Panc1 (cell line): ENCODE results near the gene FAM149B1. TPM values are rescaled to one million over a fixed set of nuclear protein-coding genes. Genes with fewer than 3 reads are reported as not detected.

Experiments
- ATAC-seq: fragments of 200-7000 bp; cut with Tn5 transposase; 2 replicates; pipeline ENCODE4 v1.9.1; 2020; ENCODE audit warnings: mild to moderate bottlenecking, moderate library complexity
- BruUV-seq: library from RNA; stranded (reverse); fragments of 400-500 nt; replicated peaks from 2 replicates; lab custom pipeline; 2021; lab: Mats Ljungman, UMichigan
- CTCF ChIA-PET: fragments of 300-600 bp; sonication (Branson Sonifier 250); formaldehyde crosslinking; loops from one replicate; lab custom pipeline; 2022; ENCODE audit warnings: antibody characterized with exemption; lab: Charles Lee
- POLR2A ChIA-PET: fragments of 300-600 bp; sonication (Branson Sonifier 250); formaldehyde crosslinking; loops from one replicate; lab custom pipeline; 2022; ENCODE audit warnings: antibody characterized with exemption; lab: Charles Lee
- DNase-seq: peaks from one replicate; pipeline ENCODE4 v3.0.0-alpha.2; 2010; ENCODE audit warnings: low read depth, low spot score
- H3K27ac ChIP-seq: 2 replicates; pipeline ENCODE4 v1.5.1; 2011; ENCODE audit warnings: mild to moderate bottlenecking, low read length, inconsistent platforms
- H3K27me3 ChIP-seq: fragments of 200-500 bp; sonication (Bioruptor generic); 2 replicates; pipeline ENCODE4 v1.6.0; 2014; ENCODE audit warnings: low read length, inconsistent platforms; ENCODE audit not compliant: control insufficient read depth, insufficient read depth
- H3K36me3 ChIP-seq: fragments of 200-500 bp; sonication (Bioruptor generic); 2 replicates; pipeline ENCODE4 v1.5.1; 2014; ENCODE audit warnings: inconsistent platforms, mild to moderate bottlenecking, low read length, moderate library complexity; ENCODE audit not compliant: control insufficient read depth, insufficient read depth
- H3K4me1 ChIP-seq: 2 replicates; pipeline ENCODE4 v1.5.1; 2011; ENCODE audit warnings: inconsistent platforms, mild to moderate bottlenecking, low read length, moderate library complexity; ENCODE audit not compliant: control insufficient read depth, insufficient read depth
- H3K4me3 ChIP-seq, 2 experiments: 2 replicates each; pipeline ENCODE4 v1.5.1; 2011 to 2012; ENCODE audit warnings: low read depth in 2 of 2, low read length in 2 of 2, mild to moderate bottlenecking in 2 of 2, inconsistent platforms in 1 of 2, moderate library complexity in 1 of 2
- H3K9me3 ChIP-seq: fragments of 200-500 bp; sonication (Bioruptor generic); 2 replicates; pipeline ENCODE4 v1.5.1; 2014; ENCODE audit warnings: low read depth, mild to moderate bottlenecking, inconsistent platforms, low read length, moderate library complexity; ENCODE audit not compliant: control insufficient read depth, insufficient read depth
- CTCF ChIP-seq: fragments of 450-650 bp; IDR thresholded peaks from 2 replicates; pipeline ENCODE4 v1.5.1; 2017; ENCODE audit warnings: mild to moderate bottlenecking
- POLR2AphosphoS5 ChIP-seq: IDR thresholded peaks from 2 replicates; pipeline ENCODE4 v1.6.1; 2012; ENCODE audit warnings: mild to moderate bottlenecking, low read depth, low read length, moderate library complexity
- REST ChIP-seq, 2 experiments: IDR thresholded peaks; 2 replicates each; pipeline ENCODE4 v1.6.1; 2011 to 2012; ENCODE audit warnings: low read depth in 2 of 2, control low read depth in 1 of 2, low read length in 1 of 2, mild to moderate bottlenecking in 1 of 2, moderate library complexity in 1 of 2; ENCODE audit not compliant: insufficient read depth in 1 of 2
- SIN3A ChIP-seq: IDR thresholded peaks from 2 replicates; pipeline ENCODE4 v1.6.1; 2012; ENCODE audit warnings: low read depth, mild to moderate bottlenecking, low read length, moderate library complexity, borderline replicate concordance; ENCODE audit not compliant: insufficient read depth
- TCF7L2 ChIP-seq: IDR thresholded peaks from 2 replicates; pipeline ENCODE4 v1.6.1; 2011; ENCODE audit warnings: mild to moderate bottlenecking, low read depth, low read length, inconsistent platforms
- in situ Hi-C: cut with HindIII; loops from 2 replicates; pipeline ENCODE4 v1.10.0; 2016; ENCODE audit warnings: low sequenced_read_pairs, low pct_unique_long_range_greater_than_20kb
- intact Hi-C: fragments of 100-400 bp; cut with micrococcal nuclease; formaldehyde crosslinking; loops from one replicate; pipeline ENCODE4 v1.10.0; 2022; ENCODE audit not compliant: unreplicated experiment
- total RNA-seq: library from RNA; stranded (reverse); gene quantifications from one replicate; pipeline ENCODE4 v1.2.1, GENCODE V29; 2021; ENCODE audit not compliant: unreplicated experiment

FAM149B1 gene
- total RNA-seq, 1 experiment from 2014 or later, result 20.8 TPM

GRCh38 chr10:73247509-73248258 is 79.8 kb downstream of the FAM149B1 start:
- Histone ChIP-seq H3K27me3 (no peaks in the 10 kb centered on the region), H3K27ac (peak overlapping the region; percentile 99), H3K4me3 (peak overlapping the region; percentile 66 to 95), H3K9me3 (no peaks in the 10 kb centered on the region), H3K4me1 (peaks cover 45% of the 10 kb centered on the region), H3K36me3 (peaks cover 30% of the 10 kb centered on the region)
- no peak for TF ChIP-seq REST (IDR thresholded peaks at IDR 0.05; ENCODE audit: insufficient read depth in 1 of 2, low read depth in 2 of 2, low read length in 1 of 2)
- peak; percentile 46; the same call in 1 of the 2 replicates for TF ChIP-seq POLR2AphosphoS5
- no peak for DNase-seq
- CTCF ChIA-PET, result no interaction called here
- intact Hi-C loops (no loop called here), in situ Hi-C loops (no loop called here)
- ATAC-seq, result 0 out of 2 replicates have a peak, but pooled peaks have one; percentile 1
- TSS peak; percentile 94 for BruUV-seq
- POLR2A ChIA-PET, result interaction anchor here (0.7 kb wide), 2 partner anchors 14 to 123 kb away, joined by 3 read pairs; no protein-coding TSS in a partner anchor

GRCh38 chr10:73248259-73248724 is 80.4 kb downstream of the FAM149B1 start:
- no TSS peak for BruUV-seq
- ATAC-seq (no peak), DNase-seq (no peak)
- Histone ChIP-seq H3K27ac (peak overlapping the region; percentile 99), H3K9me3 (no peaks in the 10 kb centered on the region), H3K36me3 (peaks cover 31% of the 10 kb centered on the region), H3K4me1 (peaks cover 46% of the 10 kb centered on the region), H3K27me3 (no peaks in the 10 kb centered on the region), H3K4me3 (peak overlapping the region in 1 of 2 experiments; percentile 95; a peak in 1 of 4 replicates)
- ChIA-PET CTCF (no interaction called here), POLR2A (no interaction called here)
- in situ Hi-C loops (no loop called here), intact Hi-C loops (no loop called here)
- TF ChIP-seq REST (IDR thresholded peaks at IDR 0.05; ENCODE audit: insufficient read depth in 1 of 2, low read depth in 2 of 2, low read length in 1 of 2) (no peak), POLR2AphosphoS5 (no peak; the same call in none of the 2 replicates), TCF7L2 (no peak), SIN3A (no peak), CTCF (no peak)
